GM19395 (cell line): ENCODE measurements around the gene TMEM179.

ENCODE experiments used
- ATAC-seq: cut with Tn5 transposase; IDR thresholded peaks from one replicate; pipeline ENCODE4 v1.9.1; 2021; ENCODE audit warnings: mild to moderate bottlenecking, moderate library complexity; ENCODE audit not compliant: unreplicated experiment

TMEM179 gene

DNA sequence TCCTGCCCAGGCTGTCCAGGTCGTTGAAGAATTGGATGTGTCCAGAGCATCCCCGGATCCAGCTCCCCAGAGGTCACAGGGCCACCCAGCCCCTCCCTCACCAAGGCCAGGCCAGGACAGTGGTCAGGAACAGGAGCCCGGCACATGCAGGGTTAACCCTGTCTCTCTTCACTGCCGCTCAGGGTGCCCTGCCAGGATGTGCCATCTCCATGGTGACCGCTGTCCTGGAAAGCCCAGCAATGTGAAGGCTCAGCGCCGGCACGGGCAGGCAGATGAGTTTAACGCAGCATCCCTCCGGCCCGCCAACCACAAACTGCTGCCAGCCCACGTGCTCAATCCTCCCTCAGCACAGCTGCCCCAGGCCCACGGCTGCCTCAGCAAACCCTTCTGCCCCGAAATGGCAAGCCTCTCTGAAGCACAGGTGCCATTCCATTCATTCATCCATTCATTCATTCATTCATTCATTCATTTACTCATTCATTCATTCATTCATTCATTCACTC lies 4.4 kb downstream of the TMEM179 start:
- ATAC-seq, result no peak

DNA sequence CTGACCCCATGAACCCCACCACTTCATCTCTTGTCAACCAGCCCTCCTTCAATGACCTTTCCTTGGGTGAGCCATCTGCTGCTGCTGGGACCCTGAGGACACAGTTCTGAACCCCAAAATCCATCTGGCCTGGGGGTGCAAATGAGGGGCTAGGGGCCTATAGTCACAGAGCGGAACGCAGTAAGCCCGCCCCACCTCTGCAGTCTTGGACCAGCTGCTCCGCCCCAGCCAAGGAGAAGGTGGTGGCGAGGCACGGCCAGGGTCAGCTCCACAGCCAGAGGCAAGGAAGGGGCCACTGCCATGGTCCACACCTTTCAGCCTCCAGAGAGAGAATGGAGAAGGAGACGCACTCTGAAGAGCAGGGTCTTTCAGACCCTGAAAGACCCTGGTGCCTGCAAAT lies 5.1 kb downstream of the TMEM179 start:
- ATAC-seq, result no peak

DNA sequence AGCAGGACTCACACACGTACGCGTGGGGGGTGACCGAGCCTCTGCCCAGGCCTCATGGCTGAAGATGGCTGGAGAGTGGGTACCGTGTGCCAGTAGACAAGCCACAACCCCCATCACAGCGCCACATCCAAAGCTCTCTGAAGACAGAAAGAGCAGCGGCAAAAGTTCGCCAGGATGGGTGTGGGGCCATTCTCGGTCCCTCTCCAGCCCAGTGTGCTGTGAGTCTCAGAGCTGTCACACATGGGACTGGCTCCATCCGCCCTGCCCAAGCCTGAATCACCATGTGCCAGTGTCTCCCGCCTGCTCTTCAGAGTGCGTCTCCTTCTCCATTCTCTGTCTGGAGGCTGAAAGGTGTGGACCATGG lies 5.7 kb downstream of the TMEM179 start:
- no peak for ATAC-seq

DNA sequence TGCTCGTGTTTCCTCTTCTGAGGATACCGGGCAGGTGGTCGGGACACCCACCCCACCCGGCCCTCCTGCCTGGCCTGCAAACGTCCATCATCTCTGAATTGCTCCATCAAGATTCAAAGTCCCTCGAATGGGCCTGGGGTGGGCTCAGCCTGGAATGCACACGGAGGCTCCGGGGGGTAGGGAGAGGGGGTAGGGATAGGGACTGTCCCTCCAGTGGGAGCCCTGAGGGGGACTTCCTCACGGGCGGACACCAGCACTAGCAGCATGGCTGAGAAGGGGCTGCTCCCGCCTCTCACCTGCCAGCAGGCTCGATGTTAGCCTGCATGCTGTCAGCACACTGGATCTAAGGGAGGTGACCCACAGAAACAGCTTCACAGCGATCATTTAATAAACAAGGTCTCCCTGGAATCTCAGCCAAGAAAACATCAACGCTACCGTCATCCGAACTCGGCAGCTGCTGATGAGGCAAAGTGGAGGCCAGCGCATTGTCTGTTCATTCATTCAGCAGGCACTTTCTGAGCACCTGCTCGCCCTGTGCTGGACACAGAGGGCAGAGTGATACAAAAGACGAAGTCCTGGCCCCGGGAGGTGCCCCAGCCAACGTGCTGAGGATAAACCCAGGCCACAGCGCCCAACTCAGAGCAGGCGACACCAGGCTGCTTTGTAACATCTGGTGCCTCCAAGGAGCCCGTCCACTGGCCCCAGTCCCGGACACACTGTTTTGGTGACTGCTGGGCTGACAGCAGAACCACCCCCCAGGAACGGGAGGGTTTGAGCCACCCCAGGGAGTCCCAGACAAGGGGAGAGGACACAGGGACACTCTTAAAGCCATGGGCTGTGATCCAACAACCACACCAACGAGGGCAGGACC lies 6.3 kb downstream of the TMEM179 start:
- no peak for ATAC-seq

DNA sequence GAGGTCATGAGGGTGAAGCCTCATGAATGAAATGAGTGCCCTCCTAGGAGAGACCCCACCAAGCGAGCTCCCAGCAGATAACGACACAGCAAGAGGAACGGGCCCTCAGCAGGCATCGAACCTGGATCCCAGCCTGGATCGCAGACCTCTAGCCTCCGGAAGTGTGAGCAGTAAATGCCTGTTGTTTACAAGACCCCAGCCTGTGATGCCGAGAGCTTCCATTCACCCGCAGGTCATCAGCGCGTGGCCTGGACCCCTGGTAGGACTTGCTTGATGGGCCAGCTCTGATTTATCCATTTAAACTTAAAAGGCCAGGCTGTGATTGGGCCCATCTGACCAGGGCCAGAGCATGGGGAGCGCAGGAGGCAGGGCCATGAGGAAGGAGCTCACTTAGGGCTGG lies 7.0 kb downstream of the TMEM179 start:
- ATAC-seq, result no peak

DNA sequence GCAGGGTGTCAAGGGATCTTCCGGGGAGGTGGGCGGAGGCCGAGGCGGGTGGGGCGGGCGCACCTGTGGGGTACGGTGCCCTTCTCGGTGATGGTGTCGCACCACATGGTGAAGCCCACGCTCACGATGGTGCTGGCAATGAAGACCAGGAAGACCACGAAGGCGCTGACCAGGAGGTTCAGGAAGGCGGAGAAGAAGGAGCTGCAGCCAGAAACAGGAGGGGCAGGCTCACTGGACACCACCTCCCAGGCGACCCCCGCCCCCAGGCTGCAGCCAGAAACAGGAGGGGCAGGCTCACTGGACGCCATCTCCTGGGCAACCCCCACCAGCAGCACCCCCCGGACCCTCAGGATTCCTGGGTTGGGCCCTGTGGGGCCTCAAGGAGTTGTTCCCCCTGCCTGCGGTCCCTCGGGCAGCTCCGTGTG lies 7.6 kb downstream of the TMEM179 start:
- no peak for ATAC-seq

DNA sequence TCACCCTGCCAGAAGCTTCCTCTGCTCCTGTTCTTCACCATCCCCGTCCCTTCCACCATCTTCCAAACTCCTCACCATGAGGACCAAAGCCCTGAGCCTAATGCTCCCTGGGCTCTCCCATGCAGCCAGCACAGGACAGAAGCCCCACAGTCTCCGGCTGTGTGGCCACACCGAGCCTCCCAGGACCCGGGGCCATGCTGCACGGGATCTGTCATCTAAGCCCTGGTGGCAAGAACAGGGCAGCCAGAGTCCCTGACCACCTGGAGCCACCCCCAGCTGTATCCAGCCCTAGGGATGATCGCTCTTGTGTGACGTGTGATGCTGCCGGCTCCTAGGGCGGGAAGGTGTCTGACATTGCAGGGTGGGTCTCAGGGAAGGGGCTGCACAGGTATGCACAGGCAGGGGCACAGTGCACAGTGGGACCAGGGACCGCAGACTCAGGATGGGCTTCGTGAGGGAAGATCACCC lies 8.1 kb downstream of the TMEM179 start:
- ATAC-seq, result no peak

DNA sequence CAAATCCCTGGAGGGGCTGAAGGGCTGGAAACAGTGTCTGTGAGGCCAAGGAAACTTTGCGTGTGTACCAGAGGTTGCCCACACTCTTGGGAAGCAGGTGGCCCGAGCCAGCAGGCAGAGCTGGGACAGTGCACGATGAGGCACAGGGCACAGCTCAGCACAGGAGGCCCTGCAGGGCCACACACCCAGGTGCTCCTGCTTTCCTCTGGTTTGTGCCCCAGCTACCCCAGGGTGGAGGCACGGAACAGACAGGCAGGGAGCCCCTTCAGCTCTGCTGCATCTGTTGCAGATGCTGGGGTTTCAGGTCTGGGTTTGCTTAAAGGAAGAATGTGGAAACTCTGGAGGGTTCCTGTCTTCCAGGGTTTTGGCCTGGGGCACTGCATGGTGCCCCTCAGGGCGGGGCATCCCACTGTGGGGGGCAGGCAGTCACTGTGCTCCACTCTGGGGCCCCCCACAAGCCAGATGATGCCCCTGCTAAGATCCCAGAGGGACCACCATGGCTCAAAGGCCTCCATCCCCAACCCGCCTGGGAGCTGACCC lies 8.6 kb downstream of the TMEM179 start:
- ATAC-seq, result no peak

DNA sequence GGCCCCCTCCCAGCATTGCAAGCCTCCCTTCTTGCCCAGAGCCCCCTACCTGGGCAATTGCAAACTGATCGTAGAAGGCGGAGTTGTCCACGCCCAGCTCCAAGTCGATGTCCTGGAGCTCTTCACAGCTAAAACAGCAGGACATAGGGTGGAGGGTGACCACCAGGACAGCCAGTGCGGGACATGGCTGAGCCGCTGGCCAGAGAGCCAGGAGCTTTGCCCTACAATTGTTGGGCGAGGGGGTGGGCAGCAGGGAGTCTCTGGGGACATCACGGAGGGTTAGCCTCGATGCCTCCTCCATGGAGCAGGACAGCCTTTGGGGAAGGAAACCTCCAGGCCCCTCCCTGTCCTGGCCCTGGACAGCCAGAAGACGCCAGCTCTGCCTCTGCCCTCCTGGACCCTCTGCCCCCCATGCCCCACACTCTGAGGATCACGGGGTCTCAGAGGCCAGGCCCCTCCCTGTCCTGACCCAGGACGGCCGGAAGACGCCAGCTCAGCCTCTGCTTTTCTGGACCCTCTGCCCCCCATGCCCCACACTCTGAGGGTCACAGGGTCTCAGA lies 9.4 kb downstream of the TMEM179 start:
- no peak for ATAC-seq

DNA sequence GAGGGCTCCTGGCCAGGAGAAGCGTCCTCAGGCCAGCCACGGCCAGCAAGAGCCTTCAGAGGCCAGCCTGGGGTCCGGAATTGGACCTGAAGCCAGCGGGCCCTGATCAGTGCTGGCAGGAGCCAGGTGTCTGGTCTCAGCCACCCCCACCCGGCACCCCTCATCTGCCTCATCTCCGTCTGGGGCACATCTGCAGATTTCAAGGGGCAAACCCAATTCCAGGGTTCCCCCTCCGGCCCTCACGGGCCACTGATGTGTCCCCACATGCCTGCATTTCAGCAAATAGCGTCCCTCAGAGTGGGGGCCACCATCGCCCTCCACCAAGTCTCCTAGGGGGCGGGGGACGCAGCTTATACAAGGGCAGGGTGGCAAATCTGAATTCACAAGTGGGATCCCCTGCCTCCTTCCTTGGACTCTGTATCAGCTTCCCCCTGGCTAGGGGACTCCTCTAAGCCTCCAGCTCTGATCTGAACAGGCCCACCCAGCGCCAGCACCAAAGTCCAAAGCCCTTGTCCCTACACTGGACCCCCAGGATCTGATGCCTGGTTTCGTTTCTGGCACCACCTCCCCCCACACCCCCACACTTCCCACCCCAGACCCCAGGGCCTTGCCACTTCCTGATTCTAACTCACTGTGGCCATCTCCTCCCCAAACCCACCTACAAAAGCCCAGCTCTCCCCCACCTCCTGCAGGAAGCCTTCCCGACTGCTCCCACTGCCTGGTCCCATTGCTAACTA lies 10.1 kb downstream of the TMEM179 start:
- ATAC-seq, result no peak

DNA sequence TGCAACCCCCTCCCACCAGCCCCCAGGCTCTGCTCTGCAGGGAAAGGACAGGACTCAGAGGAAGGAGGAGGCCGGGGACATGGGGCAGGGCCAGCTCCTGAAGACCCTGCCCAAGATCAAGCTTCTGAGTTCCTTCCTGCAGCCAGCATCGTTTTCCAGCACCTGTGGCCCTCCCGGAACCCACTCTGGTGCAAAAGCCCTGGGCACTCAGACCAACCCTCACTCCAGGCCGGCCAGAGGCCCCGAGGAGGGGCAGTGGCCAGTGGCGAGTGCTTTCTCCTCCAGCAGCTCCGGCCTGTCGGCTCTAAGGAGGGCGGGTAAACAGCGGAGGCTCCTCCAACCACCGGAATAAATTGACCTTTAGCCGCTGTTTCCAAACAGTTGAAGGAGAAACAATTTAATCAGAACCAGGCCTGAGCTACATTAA lies 10.8 kb downstream of the TMEM179 start:
- no peak for ATAC-seq

DNA sequence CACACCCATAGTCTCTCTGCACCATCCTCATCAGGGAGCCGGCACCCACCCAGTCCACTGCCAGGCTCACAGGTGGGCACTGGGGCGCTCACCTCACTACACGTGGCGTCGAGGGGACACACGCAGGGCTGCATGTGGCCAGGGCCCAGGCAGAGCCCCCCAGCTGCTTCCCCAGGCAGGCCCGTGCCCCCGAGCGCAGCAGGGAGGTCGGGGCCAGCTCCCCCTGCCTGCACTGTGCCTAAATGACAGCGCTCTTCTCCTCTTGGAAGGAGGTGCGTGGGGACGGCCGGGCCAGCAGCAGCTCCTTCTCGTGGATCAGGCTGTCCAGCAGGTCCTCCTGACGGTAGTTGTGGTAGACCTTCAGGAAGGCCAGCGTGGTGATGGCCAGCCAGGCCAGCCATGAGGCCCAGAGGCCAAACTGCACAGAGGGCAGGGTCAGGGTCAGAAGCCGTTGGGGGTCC lies 11.3 kb downstream of the TMEM179 start:
- no peak for ATAC-seq

DNA sequence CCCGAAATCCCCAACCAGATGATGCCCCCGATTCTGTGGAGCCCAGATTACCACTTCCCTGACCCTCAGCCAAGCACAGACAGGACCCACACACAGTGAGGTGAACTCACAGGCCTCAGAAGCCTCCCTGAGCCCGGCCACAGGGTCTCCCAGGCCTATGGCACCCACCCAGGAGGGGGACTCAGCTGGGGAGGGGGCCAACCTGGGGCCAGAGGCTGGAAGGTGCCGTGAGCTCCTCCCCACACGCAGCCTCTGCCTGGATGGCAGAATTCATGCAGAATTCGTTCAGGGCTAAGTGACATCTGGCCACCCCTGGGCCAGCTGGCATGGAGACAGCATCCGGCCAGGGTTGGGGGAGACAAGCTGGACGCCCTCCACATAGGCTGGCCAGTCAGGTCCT lies 11.8 kb downstream of the TMEM179 start:
- ATAC-seq, result no peak

DNA sequence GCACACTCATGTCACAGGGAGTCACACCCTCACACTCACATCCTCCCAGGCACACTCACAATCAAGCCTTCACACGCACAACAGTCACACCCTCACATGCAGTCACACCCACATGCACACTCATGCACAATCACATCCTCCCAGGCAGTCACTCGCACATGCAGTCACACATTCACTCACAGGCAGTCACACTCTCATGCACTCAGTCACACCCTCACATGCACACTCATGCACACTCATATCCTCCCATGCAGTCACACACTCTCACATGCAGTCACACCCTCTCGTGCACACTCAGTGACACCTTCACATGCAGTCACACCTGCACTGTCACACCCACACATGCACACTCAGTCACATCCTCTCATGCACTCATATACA lies 12.3 kb downstream of the TMEM179 start:
- ATAC-seq, result no peak

DNA sequence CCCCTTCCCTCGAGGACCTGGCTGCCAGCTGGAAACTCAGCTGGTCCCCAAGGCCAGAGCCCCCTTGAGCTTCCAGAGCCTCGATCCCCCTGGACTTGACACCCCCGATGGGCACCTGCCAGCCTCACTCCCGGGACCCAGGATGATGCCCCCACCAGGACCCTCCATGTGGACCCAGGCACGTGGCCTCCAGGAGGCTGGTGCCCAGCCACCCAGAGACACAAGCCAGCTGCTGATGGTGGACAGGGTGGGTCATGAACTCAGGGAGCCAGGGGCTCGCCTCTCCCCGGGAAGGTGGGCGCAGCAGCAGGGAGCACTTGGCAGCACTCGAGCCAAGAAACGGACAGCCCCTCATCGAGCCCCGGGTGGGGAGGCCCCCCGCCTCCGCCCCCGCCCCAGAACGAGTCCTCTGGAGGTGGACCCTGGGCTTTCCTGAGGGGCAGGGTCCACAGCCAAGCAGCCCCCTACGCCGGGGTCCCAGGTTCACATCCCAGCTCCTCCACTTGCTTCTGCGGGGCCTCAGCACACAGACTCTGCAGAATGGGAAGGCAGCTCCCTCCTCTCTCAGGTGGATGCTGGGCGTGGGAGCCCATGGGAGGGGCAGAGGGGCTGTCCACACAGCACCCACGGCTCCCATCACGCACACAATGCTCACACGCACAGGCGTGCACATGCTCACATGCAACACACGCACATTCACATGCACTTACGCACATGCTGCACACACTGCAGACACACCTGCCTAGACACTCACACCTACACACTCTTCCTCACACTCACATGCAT lies 12.9 kb downstream of the TMEM179 start:
- no peak for ATAC-seq

DNA sequence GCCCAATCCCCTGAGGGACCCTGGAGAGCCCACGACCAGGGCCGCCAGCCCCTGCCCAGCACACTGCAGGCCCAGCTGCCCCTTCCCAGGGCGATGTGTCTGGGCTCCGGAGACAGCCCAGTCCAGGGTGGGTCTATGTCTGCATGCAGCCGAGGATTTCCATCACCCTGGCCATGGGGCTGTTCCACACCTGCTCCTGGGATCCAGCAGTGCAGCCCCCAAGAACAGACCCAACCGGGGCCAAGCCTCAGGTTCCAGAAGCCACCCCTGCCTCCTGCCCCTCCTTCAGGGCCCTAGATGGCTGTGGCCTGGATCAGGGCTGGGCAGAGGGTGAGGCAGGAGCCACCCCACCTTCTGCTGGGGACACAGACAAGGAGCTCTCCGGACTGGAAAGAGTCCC lies 13.5 kb downstream of the TMEM179 start:
- ATAC-seq, result no peak

DNA sequence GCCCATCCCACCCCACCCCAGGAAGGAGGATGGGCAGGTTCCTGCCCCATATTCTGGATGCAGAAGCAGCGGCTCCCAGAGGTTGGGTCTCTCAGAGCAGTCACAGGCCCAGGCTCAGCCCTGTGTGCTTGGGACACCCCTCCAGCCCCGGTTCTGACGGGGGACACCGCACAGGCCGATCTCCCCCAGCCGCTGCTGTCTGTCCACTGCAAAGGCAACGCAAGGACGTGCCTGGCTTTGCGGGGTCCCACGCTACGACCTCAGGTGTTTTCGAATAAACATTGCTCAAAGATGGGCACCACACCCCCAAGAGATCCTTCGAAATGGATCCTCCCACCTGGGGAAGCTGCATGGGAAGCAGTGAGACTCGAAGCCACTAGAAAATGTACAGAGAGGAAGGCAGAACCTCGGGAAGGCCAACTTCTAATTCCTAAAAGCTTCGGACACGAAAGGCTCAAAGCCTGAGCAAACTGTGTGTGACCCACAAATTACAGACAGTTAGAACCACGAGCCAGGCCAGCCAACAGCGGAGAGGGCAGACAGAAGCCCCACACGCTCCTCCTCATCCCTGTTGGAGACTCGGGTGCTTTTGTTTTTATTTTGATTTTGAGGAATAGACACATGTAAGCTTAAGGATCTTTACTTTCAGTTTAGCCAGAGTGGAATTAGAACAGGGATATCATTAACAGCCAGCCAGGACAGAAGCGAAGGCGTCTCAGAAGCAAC lies 14.2 kb downstream of the TMEM179 start:
- no peak for ATAC-seq

DNA sequence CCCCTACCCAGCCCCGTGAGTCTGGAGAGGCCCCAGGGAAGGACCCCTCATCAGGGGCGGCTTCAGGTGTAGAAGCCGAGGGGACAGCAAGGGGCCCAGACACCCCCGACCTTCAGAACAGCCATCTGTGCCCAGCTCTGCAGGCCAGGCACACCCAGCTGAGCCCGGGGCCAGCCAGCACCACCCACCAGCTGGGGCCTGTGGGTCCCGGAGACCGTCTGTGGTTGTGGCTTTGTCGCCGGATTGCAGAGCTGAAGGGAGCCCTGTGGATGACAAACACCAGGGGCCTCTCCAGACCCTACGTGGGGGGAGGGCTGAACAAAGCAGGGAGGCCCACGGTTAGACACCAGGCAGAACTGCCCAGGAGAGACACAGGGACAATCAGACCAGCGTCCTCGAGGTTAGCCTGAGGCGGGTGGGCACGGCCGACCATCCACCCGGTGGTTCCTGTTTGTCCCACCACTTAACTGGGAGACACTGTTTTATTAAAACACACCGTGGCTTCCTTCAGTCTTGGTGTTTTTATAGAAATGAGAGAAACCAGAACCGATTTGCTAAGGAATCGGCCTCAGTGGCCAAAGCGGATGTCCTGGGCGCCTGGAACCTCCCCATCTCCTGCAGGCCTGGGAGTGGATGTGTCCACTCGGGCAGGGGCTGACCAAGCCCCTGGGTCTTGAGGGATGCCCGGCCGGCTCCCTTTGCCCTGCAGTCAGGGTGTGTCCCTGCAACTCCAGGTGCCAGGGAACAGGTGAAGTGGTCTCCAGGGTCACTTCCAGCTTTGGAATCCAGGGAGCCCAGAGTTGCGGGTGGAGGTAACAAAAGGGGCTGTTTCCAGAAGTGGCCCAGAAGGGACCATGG lies 15.0 kb downstream of the TMEM179 start:
- no peak for ATAC-seq
